HepG2 (cell line): ENCODE data around the gene FTL. TPM values are rescaled to one million over a fixed set of nuclear protein-coding genes. Genes with fewer than 3 reads are reported as not detected.

Experiments
- ARID2 ChIP-seq: sonication (generic); formaldehyde crosslinking; IDR thresholded peaks from 2 replicates; pipeline ENCODE4 v1.8.1; 2022; ENCODE audit warnings: mild to moderate bottlenecking, missing genetic modification reagents, borderline replicate concordance
- ETV6 ChIP-seq: sonication (generic); formaldehyde crosslinking; conservative IDR thresholded peaks from 2 replicates; pipeline ENCODE4 v1.4.0; 2020; ENCODE audit warnings: missing genetic modification reagents
- HOMEZ ChIP-seq: IDR thresholded peaks from 2 replicates; pipeline ENCODE4 v1.6.1; 2016; ENCODE audit warnings: low read depth
- KDM2A ChIP-seq: sonication (generic); formaldehyde crosslinking; IDR thresholded peaks from 2 replicates; pipeline ENCODE4 v1.4.0; 2020; ENCODE audit warnings: low read depth, missing genetic modification reagents, borderline replicate concordance
- KLF13 ChIP-seq: sonication (generic); formaldehyde crosslinking; IDR thresholded peaks from 2 replicates; pipeline ENCODE4 v1.4.0; 2020; ENCODE audit warnings: mild to moderate bottlenecking, missing genetic modification reagents
- MLLT10 ChIP-seq: sonication (generic); formaldehyde crosslinking; IDR thresholded peaks from 2 replicates; pipeline ENCODE4 v1.4.0; 2020; ENCODE audit warnings: missing genetic modification reagents
- MYNN ChIP-seq: sonication (generic); formaldehyde crosslinking; IDR thresholded peaks from 2 replicates; pipeline ENCODE4 v1.4.0; 2020; ENCODE audit warnings: mild to moderate bottlenecking, low read depth, missing genetic modification reagents
- MYPOP ChIP-seq: sonication (generic); formaldehyde crosslinking; IDR thresholded peaks from 2 replicates; pipeline ENCODE4 v1.8.1; 2023; ENCODE audit warnings: mild to moderate bottlenecking, moderate library complexity, missing genetic modification reagents
- SAFB2 ChIP-seq: sonication (generic); formaldehyde crosslinking; IDR thresholded peaks from 2 replicates; pipeline ENCODE4 v1.5.1; 2020; ENCODE audit warnings: missing genetic modification reagents, low read depth, mild to moderate bottlenecking, borderline replicate concordance
- ZBTB33 ChIP-seq: sonication (generic); formaldehyde crosslinking; IDR thresholded peaks from 2 replicates; pipeline ENCODE4 v1.4.0; 2020; ENCODE audit warnings: missing genetic modification reagents
- ZC3H4 ChIP-seq: sonication (generic); formaldehyde crosslinking; IDR thresholded peaks from 2 replicates; pipeline ENCODE4 v1.4.0; 2020; ENCODE audit warnings: missing genetic modification reagents, borderline replicate concordance
- ZNF484 ChIP-seq: sonication (generic); formaldehyde crosslinking; IDR thresholded peaks from 2 replicates; pipeline ENCODE4 v1.5.1; 2020; ENCODE audit warnings: mild to moderate bottlenecking, low read depth, missing genetic modification reagents, borderline replicate concordance
- ZNF564 ChIP-seq: sonication (generic); formaldehyde crosslinking; IDR thresholded peaks from 2 replicates; pipeline ENCODE4 v1.8.1; 2023; ENCODE audit warnings: mild to moderate bottlenecking, missing genetic modification reagents
- polyA plus RNA-seq, 8 experiments: library from polyadenylated mRNA; depleted of rRNA in 3 of 8; stranded (reverse) in 7 of 8; unstranded in 1 of 8; fragments of >200 nt; fragmentation: Illumina TruSeq in 4 of 8; extraction: Trizol in 4 of 8; gene quantifications; 2 replicates each; pipeline versions ENCODE4 v1.2.1 to v1.2.3, GENCODE V29; 2011 to 2016; ENCODE audit warnings: low read depth in 4 of 8, missing spikeins in 1 of 8, mixed read lengths in 1 of 8; ENCODE audit not compliant: insufficient read depth in 1 of 8
- total RNA-seq, 5 experiments: library from RNA; depleted of rRNA; stranded (reverse); fragments of >200 nt; fragmentation: Illumina TruSeq; extraction: Trizol; gene quantifications; 2 replicates each; pipeline ENCODE4 v1.2.3, GENCODE V29; 2016; ENCODE audit warnings: low read depth in 1 of 5
- TF ChIP-seq, protein P1 (sequence below): sonication (generic); formaldehyde crosslinking; conservative IDR thresholded peaks from 2 replicates; pipeline ENCODE4 v1.4.0; 2020; ENCODE audit warnings: missing genetic modification reagents
- TF ChIP-seq, protein P2 (sequence below): sonication (generic); formaldehyde crosslinking; conservative IDR thresholded peaks from 2 replicates; pipeline ENCODE4 v1.5.0; 2020; ENCODE audit warnings: missing genetic modification reagents
- TF ChIP-seq, protein P3 (sequence below): sonication (generic); formaldehyde crosslinking; IDR thresholded peaks from 2 replicates; pipeline ENCODE4 v1.8.0; 2022; ENCODE audit warnings: mild to moderate bottlenecking, missing genetic modification reagents, moderate library complexity
- TF ChIP-seq, protein P4 (sequence below): sonication (generic); formaldehyde crosslinking; IDR thresholded peaks from 2 replicates; pipeline ENCODE4 v1.8.0; 2022; ENCODE audit warnings: mild to moderate bottlenecking, missing genetic modification reagents

The FTL gene
- total and polyA plus RNA-seq, 2 of the 13 experiments (the other 11 are each of a cell fraction or from before 2014, with no cell fraction given): 2,721 to 8,800 TPM

- TF ChIP-seq HOMEZ (no peak), ETV6 (CRISPR knock-in tag) (no peak; the same call in 1 of the 2 replicates), ZC3H4 (CRISPR knock-in tag) (no peak), ZNF564 (CRISPR knock-in tag) (no peak), ARID2 (CRISPR knock-in tag) (0 out of 2 replicates have a peak, but pooled peaks have one; percentile 22), MYPOP (CRISPR knock-in tag) (peak; percentile 59; the same call in 1 of the 2 replicates), MYNN (CRISPR knock-in tag) (no peak), ZNF484 (CRISPR knock-in tag) (no peak), SAFB2 (no peak), ZBTB33 (CRISPR knock-in tag) (no peak), KLF13 (0 out of 2 replicates have a peak, but pooled peaks have one; percentile 60), KDM2A (CRISPR knock-in tag) (no peak), MLLT10 (CRISPR knock-in tag) (no peak)
- TF ChIP-seq, protein P1, sequence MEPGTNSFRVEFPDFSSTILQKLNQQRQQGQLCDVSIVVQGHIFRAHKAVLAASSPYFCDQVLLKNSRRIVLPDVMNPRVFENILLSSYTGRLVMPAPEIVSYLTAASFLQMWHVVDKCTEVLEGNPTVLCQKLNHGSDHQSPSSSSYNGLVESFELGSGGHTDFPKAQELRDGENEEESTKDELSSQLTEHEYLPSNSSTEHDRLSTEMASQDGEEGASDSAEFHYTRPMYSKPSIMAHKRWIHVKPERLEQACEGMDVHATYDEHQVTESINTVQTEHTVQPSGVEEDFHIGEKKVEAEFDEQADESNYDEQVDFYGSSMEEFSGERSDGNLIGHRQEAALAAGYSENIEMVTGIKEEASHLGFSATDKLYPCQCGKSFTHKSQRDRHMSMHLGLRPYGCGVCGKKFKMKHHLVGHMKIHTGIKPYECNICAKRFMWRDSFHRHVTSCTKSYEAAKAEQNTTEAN (CRISPR knock-in tag): 0 out of 2 replicates have a peak, but pooled peaks have one; percentile 13
- TF ChIP-seq, protein P2, sequence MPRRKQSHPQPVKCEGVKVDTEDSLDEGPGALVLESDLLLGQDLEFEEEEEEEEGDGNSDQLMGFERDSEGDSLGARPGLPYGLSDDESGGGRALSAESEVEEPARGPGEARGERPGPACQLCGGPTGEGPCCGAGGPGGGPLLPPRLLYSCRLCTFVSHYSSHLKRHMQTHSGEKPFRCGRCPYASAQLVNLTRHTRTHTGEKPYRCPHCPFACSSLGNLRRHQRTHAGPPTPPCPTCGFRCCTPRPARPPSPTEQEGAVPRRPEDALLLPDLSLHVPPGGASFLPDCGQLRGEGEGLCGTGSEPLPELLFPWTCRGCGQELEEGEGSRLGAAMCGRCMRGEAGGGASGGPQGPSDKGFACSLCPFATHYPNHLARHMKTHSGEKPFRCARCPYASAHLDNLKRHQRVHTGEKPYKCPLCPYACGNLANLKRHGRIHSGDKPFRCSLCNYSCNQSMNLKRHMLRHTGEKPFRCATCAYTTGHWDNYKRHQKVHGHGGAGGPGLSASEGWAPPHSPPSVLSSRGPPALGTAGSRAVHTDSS: no peak
- TF ChIP-seq, protein P3, sequence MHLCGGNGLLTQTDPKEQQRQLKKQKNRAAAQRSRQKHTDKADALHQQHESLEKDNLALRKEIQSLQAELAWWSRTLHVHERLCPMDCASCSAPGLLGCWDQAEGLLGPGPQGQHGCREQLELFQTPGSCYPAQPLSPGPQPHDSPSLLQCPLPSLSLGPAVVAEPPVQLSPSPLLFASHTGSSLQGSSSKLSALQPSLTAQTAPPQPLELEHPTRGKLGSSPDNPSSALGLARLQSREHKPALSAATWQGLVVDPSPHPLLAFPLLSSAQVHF (CRISPR knock-in tag): no peak
- TF ChIP-seq, protein P4, sequence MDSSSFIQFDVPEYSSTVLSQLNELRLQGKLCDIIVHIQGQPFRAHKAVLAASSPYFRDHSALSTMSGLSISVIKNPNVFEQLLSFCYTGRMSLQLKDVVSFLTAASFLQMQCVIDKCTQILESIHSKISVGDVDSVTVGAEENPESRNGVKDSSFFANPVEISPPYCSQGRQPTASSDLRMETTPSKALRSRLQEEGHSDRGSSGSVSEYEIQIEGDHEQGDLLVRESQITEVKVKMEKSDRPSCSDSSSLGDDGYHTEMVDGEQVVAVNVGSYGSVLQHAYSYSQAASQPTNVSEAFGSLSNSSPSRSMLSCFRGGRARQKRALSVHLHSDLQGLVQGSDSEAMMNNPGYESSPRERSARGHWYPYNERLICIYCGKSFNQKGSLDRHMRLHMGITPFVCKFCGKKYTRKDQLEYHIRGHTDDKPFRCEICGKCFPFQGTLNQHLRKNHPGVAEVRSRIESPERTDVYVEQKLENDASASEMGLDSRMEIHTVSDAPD: 0 out of 2 replicates have a peak, but pooled peaks have one; percentile 23
These were observed 27.6 kb downstream of the FTL start (continued) for GRCh38 chr19:48992581-48993174.
